Gastroesophageal sphincter (tissue), 4 donors: ENCODE measurements around the gene GMDS. TPM values are rescaled to one million over a fixed set of nuclear protein-coding genes. Genes with fewer than 3 reads are reported as not detected.

Experiments used
- ATAC-seq: fragments of 150-250 bp; one replicate; pipeline ENCODE4 v1.9.1; 2016; ENCODE audit warnings: mild to moderate bottlenecking, moderate library complexity
- H3K27ac ChIP-seq, 4 donors: fragments of 200-600 bp; sonication (generic) in 3 of 4; 1 replicate in 3 of 4; 2 replicates in 1 of 4; pipeline ENCODE4 v1.5.1; 2016 to 2019
- H3K27me3 ChIP-seq: fragments of 200-600 bp; sonication (generic); one replicate; pipeline ENCODE4 v1.5.1; 2019
- H3K36me3 ChIP-seq, 2 donors: fragments of 200-600 bp; sonication (generic); one replicate each; pipeline ENCODE4 v1.5.1; 2019; ENCODE audit warnings: control low read depth in 1 of 2
- H3K4me1 ChIP-seq, 3 donors: fragments of 200-600 bp; sonication (generic); 1 replicate in 2 of 3; 2 replicates in 1 of 3; pipeline ENCODE4 v1.5.1; 2016 to 2019; ENCODE audit warnings: control low read depth in 2 of 3
- H3K4me3 ChIP-seq, 2 donors: fragments of 200-600 bp; sonication (generic); one replicate each; pipeline ENCODE4 v1.5.1; 2019; ENCODE audit warnings: mild to moderate bottlenecking in 1 of 2, moderate library complexity in 1 of 2
- H3K9me3 ChIP-seq, 3 donors: fragments of 200-600 bp; sonication (generic); one replicate each; pipeline ENCODE4 v1.5.1; 2017 to 2019; ENCODE audit warnings: control low read depth in 2 of 3
- CTCF ChIP-seq, 4 experiments: fragments of 200-600 bp in 2 of 4; fragments of 450-650 bp in 2 of 4; sonication (generic) in 1 of 4; IDR thresholded peaks; one replicate each; pipeline ENCODE4 v1.5.1; 2017 to 2019; ENCODE audit warnings: antibody characterized with exemption in 4 of 4, mild to moderate bottlenecking in 2 of 4, moderate library complexity in 2 of 4
- EP300 ChIP-seq: sonication (generic); formaldehyde crosslinking; IDR thresholded peaks from one replicate; pipeline ENCODE4 v1.6.1; 2017; ENCODE audit warnings: antibody characterized with exemption, mild to moderate bottlenecking
- POLR2A ChIP-seq, 2 donors: fragments of 450-650 bp; IDR thresholded peaks; one replicate each; pipeline ENCODE4 v1.6.1; 2017; ENCODE audit warnings: antibody characterized with exemption in 2 of 2, mild to moderate bottlenecking in 2 of 2, moderate library complexity in 1 of 2
- POLR2AphosphoS5 ChIP-seq: sonication (generic); formaldehyde crosslinking; IDR thresholded peaks from one replicate; pipeline ENCODE4 v1.6.1; 2017; ENCODE audit warnings: antibody characterized with exemption
- WGBS, 2 donors: methylation state at CpG; one replicate each; pipeline ENCODE4 v1.1.5; 2018; ENCODE audit warnings: low coverage in 1 of 2; 5-methylcytosine and 5-hydroxymethylcytosine counted together
- total RNA-seq, 4 donors: library from RNA; depleted of rRNA; stranded (reverse); fragments of >200 nt; gene quantifications; one replicate each; pipeline ENCODE4 v1.1.0, GENCODE V29; 2016

GMDS gene
- total RNA-seq, 4 donors from 2014 or later: 5.0 to 14.7 (median 6.4) TPM

GRCh38 chr6:1636971-1637871 is 608.2 kb downstream of the GMDS start:
- Histone ChIP-seq H3K36me3 (no peaks in the 10 kb centered on the region), H3K27ac (no peak overlapping the region), H3K27me3 (peaks cover 15% of the 10 kb centered on the region), H3K4me3 (no peak overlapping the region), H3K4me1 (no peaks in the 10 kb centered on the region), H3K9me3 (no peaks in the 10 kb centered on the region)
- 88 to 92% methylated on average over 5 of the region's 20 CpGs for WGBS, 2 donors
- no peak for ATAC-seq
- TF ChIP-seq POLR2AphosphoS5 (no peak), CTCF (IDR thresholded peaks at IDR 0.05) (no peak), EP300 (no peak), POLR2A (IDR thresholded peaks at IDR 0.05) (no peak)

- TF ChIP-seq POLR2AphosphoS5 (no peak), EP300 (no peak), POLR2A (IDR thresholded peaks at IDR 0.05) (no peak), CTCF (IDR thresholded peaks at IDR 0.05) (no peak)
- WGBS, 2 donors: 93 to 100% methylated on average over 3 to 5 of the region's 9 CpGs
- Histone ChIP-seq H3K9me3 (no peaks in the 10 kb centered on the region), H3K4me3 (no peak overlapping the region), H3K27me3 (peaks cover 15% of the 10 kb centered on the region), H3K36me3 (no peaks in the 10 kb centered on the region), H3K4me1 (no peaks in the 10 kb centered on the region), H3K27ac (no peak overlapping the region)
- ATAC-seq: no peak
These were observed 609.1 kb downstream of the GMDS start for GRCh38 chr6:1636272-1636825.

GRCh38 chr6:1635305-1636010 is 609.9 kb downstream of the GMDS start:
- H3K4me3 ChIP-seq: no peak overlapping the region
- peaks cover 15% of the 10 kb centered on the region for H3K27me3 ChIP-seq
- 29 to 68% methylated on average over 9 to 10 of the region's 23 CpGs for WGBS, 2 donors
- no peak for ATAC-seq
- TF ChIP-seq EP300 (no peak), POLR2AphosphoS5 (no peak), CTCF (IDR thresholded peaks at IDR 0.05) (no peak), POLR2A (IDR thresholded peaks at IDR 0.05) (no peak)
- H3K4me1 ChIP-seq: no peaks in the 10 kb centered on the region
- H3K9me3 ChIP-seq: no peaks in the 10 kb centered on the region
- H3K36me3 ChIP-seq: no peaks in the 10 kb centered on the region
- no peak overlapping the region for H3K27ac ChIP-seq

- TF ChIP-seq POLR2A (IDR thresholded peaks at IDR 0.05): no peak
- TF ChIP-seq POLR2AphosphoS5: no peak
- TF ChIP-seq CTCF (IDR thresholded peaks at IDR 0.05): no peak
- no peak for TF ChIP-seq EP300
- ATAC-seq: no peak
- Histone ChIP-seq H3K4me1 (no peaks in the 10 kb centered on the region), H3K27ac (no peak overlapping the region), H3K27me3 (peaks cover 29% of the 10 kb centered on the region), H3K36me3 (no peaks in the 10 kb centered on the region), H3K9me3 (no peaks in the 10 kb centered on the region), H3K4me3 (no peak overlapping the region)
- 67 to 94% methylated on average over 1 to 3 of the region's 4 CpGs for WGBS, 2 donors
These were observed 611.3 kb downstream of the GMDS start for GRCh38 chr6:1634081-1634480.
